ENCODE measurements around the gene CAPG.
"Not testable (repeated sequence)": the region's sequence is repeated elsewhere in the genome, so short reads cannot be mapped to it uniquely, and the experiment has no call there.

CAPG gene

DNA sequence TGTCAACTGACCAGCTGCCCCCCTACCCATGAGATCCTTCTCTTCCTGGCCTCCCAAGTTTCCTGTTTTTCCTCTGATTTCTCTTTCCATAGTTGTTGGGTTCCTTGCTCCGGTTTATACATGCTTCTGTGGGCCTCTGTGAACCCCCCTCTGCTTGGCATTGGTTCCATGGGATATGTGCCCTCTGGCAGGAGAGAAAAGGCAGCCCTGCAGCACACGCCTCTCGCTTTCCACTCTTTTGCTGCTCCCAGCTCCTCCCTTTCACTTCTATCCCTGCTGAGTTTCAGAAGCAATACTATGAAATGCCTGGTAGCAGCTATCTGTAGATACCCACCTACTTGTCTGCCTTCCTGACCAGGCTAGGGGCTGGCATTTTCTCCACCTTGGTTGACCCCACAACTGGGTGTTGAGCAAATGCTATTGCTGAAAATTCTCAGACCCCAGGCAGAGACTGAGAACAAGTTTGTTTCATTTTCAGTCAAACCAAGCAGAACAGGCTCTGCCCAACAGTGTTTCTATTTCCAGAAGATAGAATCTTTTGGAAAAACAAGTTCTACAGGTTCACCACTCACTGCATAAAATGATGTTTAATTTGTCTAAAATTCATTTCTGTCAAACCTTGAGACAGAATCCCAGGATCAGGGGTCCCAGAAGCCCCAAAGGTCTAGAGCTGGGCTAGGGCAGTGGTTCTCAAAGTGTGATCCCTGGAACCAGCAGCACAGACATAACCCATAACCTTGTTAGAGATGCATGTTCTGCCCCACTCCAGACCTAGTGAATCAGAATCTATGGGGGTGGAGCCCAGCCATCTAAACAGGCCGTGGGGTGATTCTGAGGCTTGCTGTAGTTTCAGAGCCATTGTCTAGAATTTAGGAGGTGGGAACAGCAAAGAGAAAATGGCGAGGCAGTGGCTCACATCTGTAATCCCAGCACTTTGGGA lies 13.4 kb downstream of the CAPG start:
- no peak for DNase-seq (ENCODE audit: low read depth)

DNA sequence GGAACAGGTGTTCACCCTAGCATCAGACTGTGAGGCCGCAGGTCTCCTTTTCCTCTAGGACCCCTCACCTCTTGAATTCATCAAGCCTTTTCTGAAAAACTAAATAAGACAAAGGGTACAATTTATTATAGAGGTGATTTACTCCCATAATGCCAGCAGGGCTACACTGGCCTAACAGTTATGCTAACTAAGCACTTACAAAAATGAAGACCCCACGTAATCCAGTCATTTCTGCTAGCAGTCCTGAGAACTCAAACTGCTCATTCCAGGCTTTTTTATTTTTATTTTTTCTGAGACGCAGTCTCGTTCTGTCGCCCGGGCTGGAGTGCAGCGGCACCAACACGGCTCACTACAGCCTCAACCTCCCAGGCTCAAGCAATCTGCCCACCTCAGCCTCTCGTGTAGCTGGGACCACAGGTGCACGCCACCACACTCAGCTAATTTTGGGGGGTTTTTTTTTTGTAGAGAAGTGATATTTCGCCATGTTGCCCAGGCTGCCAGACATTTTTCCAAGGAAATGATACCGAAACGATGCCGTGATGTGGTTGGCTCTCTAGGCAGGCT lies 14.2 kb downstream of the CAPG start:
- no peak for DNase-seq (ENCODE audit: low read depth)

DNA sequence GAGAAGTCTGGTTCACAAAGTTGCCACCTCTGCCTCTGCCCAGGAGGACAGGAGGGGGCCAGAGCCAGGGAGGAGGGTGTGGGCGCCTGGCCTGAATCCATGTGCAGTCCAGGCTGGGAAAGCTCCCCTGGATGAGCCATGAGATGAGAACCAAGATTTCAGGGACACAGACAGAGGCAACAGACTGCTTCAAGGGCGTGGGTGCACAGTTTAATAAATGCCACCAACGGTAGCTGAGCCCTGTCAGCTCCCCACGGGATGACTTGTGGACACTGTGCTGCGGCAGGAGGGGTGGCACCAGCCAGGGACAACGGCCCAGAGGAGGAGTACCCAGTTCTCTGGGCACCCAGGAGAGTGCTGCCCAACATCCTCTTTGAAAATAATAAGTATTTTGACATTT lies 15.2 kb downstream of the CAPG start:
- DNase-seq (ENCODE audit: low read depth): no peak

DNA sequence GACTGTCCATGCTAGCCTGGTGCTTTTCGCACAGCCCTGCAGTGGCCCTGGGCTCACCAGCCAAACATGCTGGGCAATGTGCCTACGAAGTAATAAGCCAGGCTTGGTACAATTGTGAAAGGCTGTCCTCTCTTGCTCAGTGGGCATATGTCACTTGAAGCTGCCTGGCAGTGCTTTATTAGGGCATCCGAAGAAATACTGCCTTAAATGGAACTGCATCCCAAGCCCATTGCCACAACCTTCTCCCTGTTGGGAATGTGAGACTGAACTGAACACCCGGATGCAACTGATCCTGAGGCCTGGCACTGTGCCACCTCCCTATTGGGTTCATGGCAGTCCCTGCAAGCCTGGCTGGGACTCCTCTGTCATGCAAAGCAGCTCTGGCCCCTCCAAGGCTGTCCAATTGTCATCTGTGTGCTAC lies 15.9 kb downstream of the CAPG start:
- no peak for DNase-seq (ENCODE audit: low read depth)

DNA sequence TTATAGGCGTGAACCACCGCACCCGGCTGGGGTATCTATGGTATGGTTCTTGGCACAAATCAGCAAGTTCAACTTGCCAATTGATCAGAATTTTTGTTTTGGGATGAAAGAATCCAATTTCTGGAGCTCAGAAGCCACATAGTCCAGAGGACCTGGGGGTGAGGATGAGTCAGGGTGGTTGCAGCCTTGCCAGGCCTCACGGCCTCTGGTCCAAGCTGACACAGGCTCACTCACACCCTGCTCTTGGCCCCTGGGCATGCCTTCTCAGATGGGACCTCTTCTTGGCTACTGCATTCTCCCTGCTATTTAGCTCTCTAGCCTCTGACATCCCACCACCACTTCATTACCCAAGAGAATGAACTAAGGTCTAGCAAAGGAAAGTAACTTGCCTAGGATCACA lies 16.3 kb downstream of the CAPG start:
- DNase-seq (ENCODE audit: low read depth): no peak

DNA sequence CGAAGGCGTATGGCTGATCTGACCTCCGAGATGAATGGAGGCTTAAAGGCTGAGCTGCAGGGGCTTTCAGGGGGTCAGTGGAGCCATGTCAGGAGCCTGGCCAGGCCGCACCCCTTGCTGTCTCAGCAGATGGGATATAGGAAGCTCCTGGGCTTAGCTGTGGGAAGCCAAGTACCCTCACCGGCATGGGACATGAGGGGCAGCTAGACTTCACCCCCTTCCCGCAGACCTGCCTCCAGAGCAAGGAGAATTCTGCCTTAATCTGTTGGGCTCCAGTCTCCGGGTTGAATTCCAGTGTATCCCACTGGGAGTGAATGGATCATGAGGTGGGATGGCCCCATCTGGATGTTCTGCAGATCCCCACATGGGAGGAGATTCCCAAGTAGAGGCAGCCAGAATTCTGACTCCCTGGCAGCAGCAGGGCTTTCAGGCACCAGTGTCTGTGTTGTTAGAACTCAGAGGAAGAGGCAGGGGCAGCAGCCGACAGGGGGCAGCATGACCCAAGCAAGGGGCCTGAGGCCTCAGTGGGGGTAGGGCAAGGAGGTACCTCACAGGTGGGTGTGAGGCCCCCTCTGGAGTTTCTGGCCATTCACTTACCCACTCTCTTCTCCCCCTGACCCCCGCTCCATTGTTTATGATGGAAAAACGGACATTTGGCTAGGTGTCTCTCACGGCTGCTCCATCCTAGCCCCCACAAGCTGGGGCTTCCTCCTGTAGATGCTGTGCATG lies 19.1 kb downstream of the CAPG start:
- peak; percentile 60 for DNase-seq (ENCODE audit: low read depth)

DNA sequence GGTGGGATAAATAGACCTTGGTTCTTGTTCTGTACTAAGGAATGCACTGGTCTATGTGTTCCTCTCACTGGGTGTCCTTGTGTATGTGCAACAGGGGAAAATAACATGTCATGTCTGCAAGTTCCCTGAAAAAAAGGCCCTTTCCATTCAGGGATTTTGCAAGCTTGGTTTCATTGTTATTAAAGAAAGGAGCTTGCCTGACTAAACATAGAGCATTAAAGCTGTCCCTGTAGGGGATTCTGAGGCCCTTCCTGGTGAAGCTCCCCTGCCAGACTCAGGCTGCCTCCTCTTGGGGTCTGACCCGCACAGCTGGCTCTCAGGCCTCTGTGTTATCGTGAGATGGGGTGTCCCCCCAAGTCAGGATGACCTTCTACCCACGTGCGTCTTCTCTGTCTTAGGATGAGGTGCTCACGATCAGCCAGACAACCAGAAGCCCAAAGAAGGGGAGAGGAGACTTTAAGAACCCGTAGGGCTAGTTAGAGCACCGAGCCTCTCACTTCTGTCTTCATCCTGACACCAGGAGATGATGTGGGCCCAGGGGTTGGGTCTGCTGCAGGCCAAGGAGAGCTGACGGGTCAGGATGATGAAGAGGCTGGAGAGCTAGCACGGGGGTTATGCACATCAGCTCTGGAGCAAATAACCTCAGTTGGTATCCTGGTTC lies 21.2 kb downstream of the CAPG start:
- DNase-seq (ENCODE audit: low read depth): no peak

DNA sequence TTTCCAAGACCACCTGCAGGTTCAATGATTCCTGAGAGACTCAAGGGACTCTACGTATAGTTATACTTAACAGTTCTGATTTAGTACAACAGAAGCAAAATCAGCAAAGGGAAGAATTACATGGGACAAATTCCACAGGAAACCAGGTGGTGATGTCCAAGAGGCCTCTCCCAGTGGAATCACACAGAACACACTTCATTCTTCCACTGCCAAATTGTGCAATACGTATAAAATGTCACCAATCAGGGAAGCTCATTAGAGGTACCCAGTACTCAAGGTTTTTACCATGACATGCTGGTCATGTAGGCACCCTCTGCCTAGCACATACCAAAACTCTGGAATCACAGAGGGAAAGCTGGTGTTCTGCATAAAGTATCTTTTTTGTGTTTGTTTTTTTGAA lies 22.4 kb downstream of the CAPG start:
- DNase-seq (ENCODE audit: low read depth): no peak

DNA sequence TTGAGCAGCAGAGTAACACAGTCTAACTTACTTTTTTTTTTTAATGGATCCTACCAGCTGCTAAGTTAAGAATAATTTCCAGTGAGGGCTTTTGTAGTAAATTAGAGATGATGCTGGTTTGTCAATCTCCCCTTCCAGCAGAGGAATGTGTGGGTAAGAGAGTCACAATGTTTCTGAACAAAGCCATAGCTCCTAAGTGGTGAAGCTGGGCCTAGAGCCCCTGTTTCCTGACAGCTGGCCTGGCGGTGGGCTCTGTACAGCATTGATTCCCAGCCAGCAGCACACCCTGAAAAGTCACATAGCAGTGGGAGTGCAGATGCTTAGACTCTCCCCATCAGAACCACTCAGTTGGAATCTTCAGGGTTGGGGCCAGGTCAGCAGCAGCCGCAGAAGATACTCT lies 24.4 kb downstream of the CAPG start:
- no peak for DNase-seq (ENCODE audit: low read depth)

DNA sequence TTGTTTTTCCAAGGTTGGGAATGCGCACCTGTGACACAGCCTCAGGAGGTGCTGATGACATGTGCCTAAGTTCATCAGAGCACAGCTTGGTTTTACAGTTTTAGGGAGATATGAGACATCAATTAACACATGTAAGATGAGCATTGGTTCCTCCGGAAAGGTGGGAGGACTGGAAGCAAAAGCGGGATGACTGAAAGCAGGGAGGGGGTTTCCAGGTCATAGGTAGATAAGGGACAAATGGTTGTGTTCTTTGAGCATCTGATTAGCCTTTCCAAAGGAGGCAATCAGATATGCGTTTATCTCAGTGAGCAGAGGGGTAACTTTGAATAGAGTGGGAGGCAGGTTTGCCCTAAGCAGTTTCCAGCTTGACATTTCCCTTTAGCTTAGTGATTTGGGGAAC lies 26.3 kb downstream of the CAPG start:
- DNase-seq (ENCODE audit: low read depth): no peak

DNA sequence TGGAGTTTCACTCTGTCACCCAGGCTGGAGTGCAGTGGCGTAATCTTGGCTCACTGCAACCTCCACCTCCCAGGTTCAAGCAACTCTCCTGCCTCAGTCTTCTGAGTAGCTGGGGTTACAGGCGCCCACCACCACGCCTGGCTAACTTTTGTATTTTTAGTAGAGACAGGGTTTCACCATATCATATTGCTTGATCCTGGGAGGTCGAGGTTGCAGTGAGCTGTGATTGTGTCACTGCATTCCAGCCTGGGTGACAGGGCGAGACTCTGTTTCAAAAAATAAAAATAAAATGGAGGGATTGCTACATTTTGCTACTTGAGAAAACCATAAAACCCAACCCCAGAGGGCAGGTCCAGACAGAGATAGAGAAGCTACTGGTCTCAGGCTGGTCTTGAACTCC lies 27.0 kb downstream of the CAPG start:
- not testable (repeated sequence) for DNase-seq (ENCODE audit: low read depth)

DNA sequence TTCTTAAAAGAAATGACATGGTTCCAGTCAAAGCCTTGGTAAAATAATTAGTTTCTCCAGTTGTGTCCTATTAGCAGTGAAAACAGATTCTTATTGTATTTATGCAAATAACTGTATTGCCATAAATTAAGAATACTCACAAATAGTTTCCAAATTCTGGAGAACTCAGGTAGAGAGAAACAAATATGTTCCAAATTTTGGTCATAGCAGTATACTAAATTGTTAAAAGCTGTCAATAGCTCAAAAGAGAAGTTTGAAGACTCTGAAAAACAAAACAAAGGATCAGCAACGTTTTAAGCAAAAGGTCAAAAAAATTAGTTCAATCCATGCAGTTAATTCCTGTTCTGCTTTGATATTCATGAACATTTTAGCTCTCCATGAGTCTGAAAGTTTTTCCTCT lies 30.1 kb downstream of the CAPG start:
- no peak for DNase-seq (ENCODE audit: low read depth)

DNA sequence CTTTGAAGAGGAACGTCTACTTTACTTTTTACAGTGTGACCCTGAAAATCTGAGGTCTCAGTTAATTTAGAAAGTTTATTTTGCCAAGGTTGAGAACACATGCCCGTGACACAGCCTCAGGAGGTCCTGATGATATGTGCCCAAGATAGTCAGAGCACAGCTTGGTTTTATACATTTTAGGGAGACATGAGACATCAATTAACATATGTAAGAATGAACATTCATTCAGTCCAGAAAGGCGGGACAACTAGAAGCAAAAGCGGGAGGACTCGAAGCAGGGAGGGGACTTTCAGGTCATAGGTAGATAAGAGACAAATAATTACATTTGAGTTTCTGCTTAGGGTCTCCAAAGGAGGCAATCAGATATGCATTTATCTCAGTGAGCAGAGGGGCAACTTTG lies 31.9 kb downstream of the CAPG start:
- DNase-seq (ENCODE audit: low read depth): no peak

DNA sequence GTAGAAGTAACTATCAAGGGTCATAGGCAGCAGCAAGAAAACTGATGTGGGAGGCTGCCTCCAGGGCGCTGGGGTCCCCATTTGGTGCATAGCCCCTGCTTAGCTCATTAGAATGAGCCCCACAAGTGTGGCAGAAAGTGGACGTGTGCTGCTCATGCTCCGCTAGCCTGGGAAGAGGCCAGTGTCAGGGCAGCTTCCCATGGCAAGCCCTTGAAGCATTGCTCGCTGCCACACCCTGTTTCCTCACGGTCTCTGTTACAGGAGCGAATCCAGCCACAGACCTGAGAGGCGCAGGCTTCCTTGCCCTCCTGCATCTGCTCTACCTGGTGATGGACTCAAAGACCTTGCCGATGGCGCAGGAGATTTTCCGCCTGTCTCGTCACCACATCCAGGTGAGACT lies 33.1 kb downstream of the CAPG start:
- no peak for DNase-seq (ENCODE audit: low read depth)

DNA sequence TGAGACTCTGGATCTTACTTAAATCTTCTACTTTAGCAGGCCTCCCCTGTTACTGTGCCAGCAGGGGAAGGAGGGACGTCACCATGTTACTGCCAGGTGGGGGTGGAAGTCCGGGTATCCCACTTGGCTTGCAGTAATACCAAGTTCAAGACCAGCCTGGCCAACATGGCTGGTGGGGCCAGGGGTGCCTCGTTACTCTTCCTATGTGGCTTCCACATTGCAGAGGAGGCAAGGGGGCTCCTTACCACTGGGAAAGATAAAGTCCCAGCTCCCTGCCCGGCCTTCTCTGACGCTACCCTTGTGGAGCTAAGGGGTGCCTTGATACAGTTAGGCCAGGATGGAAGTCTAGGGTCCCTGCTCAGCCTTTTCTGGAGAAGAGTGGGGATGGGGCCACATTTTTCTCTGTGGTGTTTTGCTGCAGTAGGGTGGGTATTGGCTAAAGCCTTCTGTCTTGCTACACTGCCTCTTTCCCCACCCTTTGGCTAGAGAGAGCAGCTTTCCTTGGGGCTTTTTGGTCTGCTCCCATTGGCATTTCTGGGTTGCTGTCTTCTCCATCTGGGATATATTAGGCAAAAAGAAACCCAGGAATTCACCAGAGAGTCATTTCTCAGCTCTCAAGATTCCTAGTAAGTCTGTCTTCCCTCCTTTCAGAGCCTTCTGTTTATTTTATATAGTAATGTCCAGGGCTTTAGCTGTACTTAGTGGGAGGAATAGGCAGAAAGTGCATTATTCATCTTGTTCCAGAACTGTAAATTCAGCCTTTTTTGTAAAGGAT lies 33.7 kb downstream of the CAPG start:
- DNase-seq (ENCODE audit: low read depth): no peak

DNA sequence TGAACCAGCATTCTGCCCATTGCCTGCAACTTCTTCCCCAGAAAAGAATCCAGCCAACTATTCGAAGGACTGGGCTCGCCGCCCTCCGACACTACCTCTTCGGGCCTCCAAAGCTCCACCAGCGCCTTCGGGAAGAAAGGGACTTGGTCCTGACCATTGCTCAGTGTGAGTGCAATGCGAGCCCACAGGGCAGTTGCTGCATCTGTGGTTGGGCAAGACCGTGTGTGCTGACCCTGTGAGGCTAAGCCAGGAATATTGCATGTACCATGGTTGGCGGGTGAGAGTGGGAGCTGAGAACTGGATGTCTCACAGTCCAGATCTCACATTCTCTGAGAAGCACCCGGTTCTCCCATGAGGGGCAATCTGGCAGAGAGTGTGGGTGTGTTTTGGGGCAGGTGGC lies 39.1 kb downstream of the CAPG start:
- no peak for DNase-seq (ENCODE audit: low read depth)

DNA sequence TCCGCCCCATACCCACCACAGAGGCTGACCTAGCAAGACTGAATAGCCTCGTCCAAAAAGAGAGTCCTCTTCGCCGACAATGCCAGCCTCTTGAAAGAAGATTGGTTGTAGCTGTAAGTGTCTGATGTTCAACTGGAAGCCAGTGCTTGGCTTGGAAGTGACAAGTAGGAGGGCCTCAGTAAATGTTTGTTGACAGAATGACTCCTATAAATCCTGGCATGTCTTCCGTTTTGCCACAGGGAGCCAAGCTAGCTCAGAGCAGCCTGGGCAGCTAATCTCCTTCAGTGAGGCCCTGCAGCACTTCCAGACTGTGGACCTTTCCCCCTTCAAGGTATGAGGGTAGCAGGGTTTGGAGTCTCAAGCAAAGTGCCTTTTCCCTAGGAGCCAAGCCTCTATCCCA lies 40.7 kb downstream of the CAPG start:
- DNase-seq (ENCODE audit: low read depth): no peak

DNA sequence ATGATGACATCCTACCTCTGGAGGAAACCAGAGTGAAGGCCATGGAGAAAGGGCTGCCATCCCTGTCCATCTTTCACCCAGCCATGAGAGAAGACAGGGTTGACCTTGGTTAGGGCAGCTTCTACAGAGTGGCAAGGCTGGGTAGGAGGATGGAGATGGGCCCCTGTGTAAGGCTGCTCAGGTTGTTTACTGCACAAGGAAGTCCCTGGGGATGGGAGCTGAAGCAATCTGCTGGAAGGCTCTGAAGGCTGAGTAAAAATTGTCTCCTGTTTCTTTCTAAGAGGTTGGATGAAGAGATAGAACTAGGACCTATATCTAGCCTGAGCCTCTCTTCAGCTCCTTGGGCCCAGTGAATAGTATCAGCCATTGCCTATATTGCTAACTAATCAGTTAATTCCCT lies 41.2 kb downstream of the CAPG start:
- DNase-seq (ENCODE audit: low read depth): no peak

DNA sequence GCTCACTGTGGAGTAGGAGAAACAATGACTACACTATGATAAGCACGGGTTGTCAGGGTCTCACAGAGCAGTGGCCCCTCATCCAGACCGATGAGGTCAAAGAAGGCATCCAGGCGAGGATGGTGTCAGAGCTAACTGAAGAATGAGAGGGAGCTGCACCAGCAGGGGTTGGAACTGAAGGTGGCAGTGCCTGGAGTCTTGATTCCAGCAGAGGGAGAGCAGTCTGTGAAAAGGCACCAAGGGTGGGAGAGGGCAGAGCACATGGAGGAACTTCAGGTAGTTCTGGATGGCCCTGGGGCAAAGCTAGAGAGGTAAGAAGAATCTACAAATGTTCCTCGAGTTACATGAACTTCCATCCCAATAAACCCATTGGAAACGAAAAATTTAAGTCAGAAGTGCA lies 43.0 kb downstream of the CAPG start:
- DNase-seq (ENCODE audit: low read depth): no peak

DNA sequence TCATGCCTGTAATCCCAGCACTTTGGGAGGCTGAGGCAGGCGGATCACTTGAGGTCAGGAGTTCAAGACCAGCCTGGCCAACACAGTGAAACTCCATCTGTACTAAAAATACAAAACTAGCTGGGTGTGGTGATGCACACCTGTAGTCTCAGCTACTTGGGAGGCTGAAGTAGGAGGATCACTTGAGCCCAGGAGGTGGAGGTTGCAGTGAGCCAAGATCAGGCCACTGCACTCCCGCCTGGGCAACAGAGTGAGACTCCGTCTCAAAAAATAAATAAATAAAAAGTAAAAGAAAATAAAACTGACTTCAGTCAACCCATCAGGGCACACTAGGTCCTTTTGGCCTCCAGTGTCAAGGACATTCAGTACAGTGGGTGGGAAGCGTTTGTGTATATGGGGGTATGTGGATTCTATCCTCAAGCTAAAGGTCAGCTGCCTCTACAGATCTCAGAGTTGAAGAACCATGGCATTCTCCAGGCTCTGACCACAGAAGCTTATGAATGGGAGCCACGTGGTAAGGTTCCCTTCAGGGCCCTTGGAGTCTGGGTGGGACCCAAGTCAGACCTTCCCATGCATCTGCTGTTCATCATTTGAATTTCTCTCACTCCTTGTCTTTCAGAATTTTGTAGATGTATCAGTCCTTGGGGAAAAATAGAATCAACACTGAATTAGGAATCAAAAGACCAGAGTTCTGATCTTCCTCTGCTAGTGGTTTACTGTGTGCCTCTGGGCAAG lies 47.3 kb downstream of the CAPG start:
- DNase-seq (ENCODE audit: low read depth): not testable (repeated sequence)

DNA sequence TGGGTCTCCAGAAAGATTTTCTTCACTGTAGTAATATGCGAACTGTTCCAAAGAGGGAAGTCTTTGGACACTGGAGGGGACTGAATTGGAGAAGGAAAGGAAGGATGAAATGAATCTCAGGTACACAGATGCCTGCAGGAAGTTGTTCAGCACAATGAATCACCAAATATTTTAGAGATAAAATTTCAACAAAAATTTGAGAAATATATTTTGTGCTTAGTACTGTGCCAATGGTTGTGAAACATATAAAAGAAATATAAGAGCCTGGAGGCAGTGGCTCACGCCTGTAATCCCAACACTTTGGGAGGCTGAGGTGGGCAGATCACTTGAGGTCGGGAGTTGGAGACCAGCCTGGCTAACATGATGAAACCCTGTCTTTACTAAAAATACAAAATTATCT lies 52.4 kb downstream of the CAPG start:
- no peak for DNase-seq (ENCODE audit: low read depth)
